GM10248 (cell line): ENCODE results near the gene CCR5.

ENCODE experiments used
- CTCF ChIA-PET: fragments of 300-600 bp; sonication (Branson Sonifier 250); formaldehyde crosslinking; extraction: SDS; loops from one replicate; lab custom pipeline; 2021; ENCODE audit warnings: antibody characterized with exemption; lab: Yijun Ruan, JAX
- POLR2A ChIA-PET: fragments of 350-650 bp; sonication (Branson Sonifier 250); formaldehyde crosslinking; extraction: SDS; loops from one replicate; lab custom pipeline; 2020; ENCODE audit warnings: antibody characterized with exemption; lab: Yijun Ruan, JAX
- DNase-seq: peaks from one replicate; pipeline ENCODE4 v3.0.0; 2012; ENCODE audit errors: extremely low spot score
- CTCF ChIP-seq: IDR thresholded peaks from 2 replicates; pipeline ENCODE4 v1.5.1; 2012; ENCODE audit warnings: mild to moderate bottlenecking, low read depth; ENCODE audit errors: extremely low read depth, missing control alignments, control extremely low read depth

The CCR5 gene

GRCh38 chr3:46397111-46397510 is 26.4 kb downstream of the CCR5 start:
- ChIA-PET CTCF (no interaction called here), POLR2A (no interaction called here)
- TF ChIP-seq CTCF = no peak

GRCh38 chr3:46398186-46398955 is 27.6 kb downstream of the CCR5 start:
- ChIA-PET POLR2A (no interaction called here), CTCF (interaction anchor here (1.0 to 1.6 kb wide), 2 partner anchors 10 to 264 kb away, joined by 3 to 4 read pairs; no protein-coding TSS in a partner anchor)
- DNase-seq = no peak
- no peak for TF ChIP-seq CTCF

More at GRCh38 chr3:46397111-46397510, 26.4 kb downstream of the CCR5 start:
- DNase-seq = no peak

DNA sequence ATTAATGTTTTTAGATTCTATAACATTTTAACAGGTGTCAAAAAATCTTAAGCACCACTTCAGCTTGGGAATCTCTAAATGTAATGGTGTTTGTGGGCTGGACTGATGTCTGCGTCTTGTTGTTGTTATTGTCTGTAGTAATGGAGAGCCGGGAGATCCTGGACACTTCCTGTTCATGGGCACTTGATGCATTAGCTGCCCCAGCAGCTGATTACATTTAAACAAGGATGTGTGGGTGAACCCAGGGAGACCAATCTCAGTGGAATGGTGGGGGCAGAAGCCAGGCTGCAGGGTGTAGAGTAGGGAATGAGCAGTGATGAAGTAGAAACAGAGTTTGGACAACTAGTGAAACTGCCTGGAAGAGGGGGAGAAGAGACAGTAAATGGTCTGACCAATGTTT is 28.4 kb downstream of the CCR5 start:
- no peak for DNase-seq
- TF ChIP-seq CTCF = no peak
- POLR2A ChIA-PET = no interaction called here
- CTCF ChIA-PET = interaction anchor here (1.6 kb wide), 1 partner anchor 265 kb away, joined by 3 read pairs; no protein-coding TSS in a partner anchor

- POLR2A ChIA-PET = no interaction called here
- CTCF ChIA-PET = interaction anchor here (1.1 to 1.6 kb wide), 3 partner anchors 11 to 266 kb away, joined by 3 to 4 read pairs (median 3); no protein-coding TSS in a partner anchor
- DNase-seq = no peak
- no peak for TF ChIP-seq CTCF
These were observed 28.8 kb downstream of the CCR5 start for GRCh38 chr3:46399557-46399956.

DNA sequence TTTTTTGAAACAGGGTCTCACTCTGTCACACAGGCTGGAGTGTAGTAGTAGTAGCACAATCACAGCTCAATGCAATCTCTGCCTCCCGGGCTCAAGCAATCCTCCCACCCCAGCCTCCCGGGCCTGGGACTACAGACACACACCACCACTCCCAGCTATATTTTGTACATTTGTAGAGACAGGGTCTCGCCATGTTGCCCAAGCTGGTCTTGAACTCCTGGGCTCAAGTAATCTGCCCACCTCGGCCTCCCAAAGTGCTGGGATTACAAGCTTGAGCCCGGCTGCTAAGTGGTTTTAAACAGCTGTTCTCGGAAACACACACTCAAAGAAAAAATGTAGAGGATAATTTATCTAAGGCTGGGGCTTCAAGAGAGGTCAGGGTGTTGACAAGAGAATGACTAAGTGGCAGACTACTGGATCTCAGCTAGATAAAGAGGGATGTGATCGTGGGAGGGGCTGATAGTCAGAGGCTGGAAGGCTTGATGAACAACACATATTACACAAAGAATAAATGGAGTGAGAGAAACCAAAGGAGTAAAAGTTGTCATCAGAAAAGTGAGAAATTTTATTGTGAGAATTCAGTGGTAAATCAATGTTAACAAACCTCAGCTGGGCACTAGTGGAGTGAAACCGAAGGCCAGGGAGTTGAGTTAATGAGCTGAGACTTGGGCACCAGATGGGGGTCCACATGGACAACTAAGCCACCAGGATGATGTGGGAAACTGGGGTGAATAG is 29.4 kb downstream of the CCR5 start:
- DNase-seq = no peak
- no peak for TF ChIP-seq CTCF
- CTCF ChIA-PET = interaction anchor here (0.8 to 2.0 kb wide), 5 partner anchors 9 to 230 kb away, joined by 3 to 6 read pairs (median 4); partner anchors contain the start of gene CCR5
- POLR2A ChIA-PET = no interaction called here

DNA sequence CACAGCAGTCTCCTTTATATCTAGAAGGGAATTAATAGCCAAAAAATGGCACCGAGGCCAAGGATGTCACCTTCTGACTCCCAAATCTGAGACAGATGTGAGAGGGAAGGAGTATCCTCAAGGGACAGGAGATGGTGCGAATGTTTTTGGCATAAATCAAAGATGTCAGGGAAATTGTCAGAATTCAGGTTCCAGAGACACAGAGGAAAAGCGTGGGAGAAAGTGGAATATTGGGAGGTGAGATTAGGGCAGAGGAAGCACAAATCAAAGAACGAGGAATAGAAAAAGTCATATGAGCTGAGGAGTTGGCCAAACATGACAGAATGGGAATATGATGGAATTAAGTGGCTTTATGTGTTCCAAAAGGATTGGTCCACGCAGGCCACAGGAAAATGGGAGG is 30.1 kb downstream of the CCR5 start:
- CTCF ChIA-PET = interaction anchor here (0.8 to 2.0 kb wide), 3 partner anchors 10 to 31 kb away, joined by 3 to 6 read pairs (median 4); partner anchors contain the start of gene CCR5

More for the DNA sequence above, 30.1 kb downstream of the CCR5 start:
- POLR2A ChIA-PET = no interaction called here
- DNase-seq = no peak
- TF ChIP-seq CTCF = no peak
